Cardiac fibroblast (primary cell): ENCODE measurements around the gene CARD11.

Source experiments
- DNase-seq, 2 donors: peaks; one replicate each; pipeline versions ENCODE4 v3.0.0 to v3.0.0-alpha.2; 2010; ENCODE audit warnings: low read depth in 2 of 2
- H3K4me3 ChIP-seq, 2 donors: replicated peaks in 1 of 2; 1 replicate in 1 of 2; 2 replicates in 1 of 2; pipeline ENCODE4 v1.5.1; 2011; ENCODE audit warnings: low read depth in 2 of 2, low read length in 2 of 2, mild to moderate bottlenecking in 2 of 2, moderate library complexity in 1 of 2
- CTCF ChIP-seq: IDR thresholded peaks from one replicate; pipeline ENCODE4 v1.5.1; 2011; ENCODE audit warnings: low read depth, mild to moderate bottlenecking, low read length, inconsistent platforms

The CARD11 gene

DNA sequence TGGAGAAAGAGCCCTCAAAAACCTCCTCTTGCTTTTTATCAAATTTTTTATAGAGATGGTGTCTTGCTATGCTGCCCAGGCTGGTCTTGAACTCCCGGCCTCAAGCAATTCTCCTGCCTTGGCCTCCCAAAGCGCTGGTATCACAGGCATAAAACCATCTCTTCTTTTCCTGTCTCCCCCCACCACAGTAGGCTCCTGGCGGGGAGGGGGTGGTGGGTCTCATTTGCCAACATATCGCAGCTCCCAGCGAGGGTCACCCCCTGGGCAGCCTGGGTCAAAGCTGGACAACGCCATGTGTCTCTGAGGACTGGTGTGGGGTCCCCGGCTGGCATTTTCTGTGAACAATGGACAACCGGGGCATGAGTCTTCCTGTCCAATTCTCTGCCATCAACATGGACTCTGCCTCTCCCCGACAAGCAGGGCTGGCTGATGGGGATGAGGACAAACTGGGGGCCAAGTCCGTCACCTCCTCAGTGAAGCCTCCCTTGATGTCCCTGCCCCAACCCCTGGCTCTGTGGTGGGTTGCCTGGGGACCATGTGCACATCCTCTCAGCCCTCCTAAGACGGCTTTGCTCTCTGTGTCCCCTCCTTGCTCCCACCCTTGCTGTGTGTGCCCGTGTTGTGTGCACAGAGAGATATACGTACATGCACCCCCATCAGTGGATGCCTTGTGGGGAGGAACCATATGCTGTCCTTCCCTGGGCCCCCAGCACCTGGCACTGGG, 113.2 kb downstream of the CARD11 start:
- no peak for TF ChIP-seq CTCF
- H3K4me3 ChIP-seq, result no peak overlapping the region
- DNase-seq, result no peak

GRCh38 chr7:2929321-2930201, 114.1 kb downstream of the CARD11 start:
- TF ChIP-seq CTCF, result no peak
- DNase-seq, result no peak
- no peak overlapping the region for H3K4me3 ChIP-seq

GRCh38 chr7:2928613-2929311, 114.9 kb downstream of the CARD11 start:
- no peak for DNase-seq
- no peak for TF ChIP-seq CTCF
- H3K4me3 ChIP-seq, result no peak overlapping the region

DNA sequence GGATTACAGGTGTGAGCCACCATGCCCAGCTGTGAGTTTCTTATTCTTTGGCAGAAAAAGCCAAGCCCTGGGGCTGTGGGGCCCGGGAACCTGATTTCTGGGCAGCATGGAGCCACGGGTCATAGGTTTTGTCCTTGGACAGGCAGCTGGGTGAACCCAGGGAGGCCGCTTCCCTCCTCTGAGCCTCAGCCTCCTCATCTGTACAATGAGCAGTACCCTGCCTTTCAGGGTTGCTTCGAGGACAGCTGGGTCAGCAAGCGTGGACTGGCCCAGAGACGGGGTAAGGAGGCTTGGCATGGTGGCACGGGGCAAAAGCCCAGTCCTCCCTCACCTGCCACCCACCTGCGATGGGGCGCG, 115.4 kb downstream of the CARD11 start:
- no peak for TF ChIP-seq CTCF
- no peak overlapping the region for H3K4me3 ChIP-seq
- DNase-seq, result no peak

DNA sequence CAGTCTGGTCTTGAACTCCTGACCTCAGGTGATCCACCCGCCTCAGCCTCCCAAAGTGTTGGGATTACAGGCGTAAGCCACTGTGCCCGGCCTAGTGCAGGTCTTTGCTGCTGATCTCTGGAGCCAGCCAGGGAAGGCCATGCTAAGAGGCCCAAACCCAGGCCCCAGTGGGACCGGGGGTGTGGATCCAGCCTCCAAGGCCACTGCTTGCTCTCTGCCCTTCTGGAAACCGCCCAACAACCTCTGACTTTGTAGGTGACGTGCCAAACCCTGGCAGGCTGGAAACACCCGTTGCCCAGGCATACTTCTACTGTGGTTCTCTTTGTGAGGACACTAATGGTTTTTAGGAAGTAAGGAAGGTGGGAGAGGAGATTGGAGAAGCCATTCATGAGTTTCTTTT, 116.1 kb downstream of the CARD11 start:
- TF ChIP-seq CTCF, result no peak
- H3K4me3 ChIP-seq, result no peak overlapping the region
- no peak for DNase-seq

- no peak for TF ChIP-seq CTCF
- no peak for DNase-seq
- H3K4me3 ChIP-seq, result no peak overlapping the region
Observed at GRCh38 chr7:2926896-2927405, 116.7 kb downstream of the CARD11 start.
